ENCODE measurements around the gene GP9. TPM values are rescaled to one million over a fixed set of nuclear protein-coding genes. Genes with fewer than 3 reads are reported as not detected.

GP9 gene
- 1 to 10 TPM; 1.4 to 1.7 TPM for total RNA-seq
- 2.1 TPM for polyA plus RNA-seq (ENCODE audit: insufficient read depth, low read depth, low replicate concordance)
- long read RNA-seq, donor 1, result 0 reads
- long read RNA-seq, donor 2, result 0 reads

- Histone ChIP-seq H3K4me1 (peaks cover 3% of the 10 kb centered on the region), H3K36me3 (ENCODE audit: low read depth, missing control alignments) (no peaks in the 10 kb centered on the region), H3K27me3 (no peaks in the 10 kb centered on the region), H3K4me3 (no peak within 1 kb of the TSS), H3K9me3 (no peaks in the 10 kb centered on the region), H3K27ac (no peak within 1 kb of the TSS)
- intact Hi-C loops (cut with DNase I; ENCODE audit: low total_unique reads), result no loop called here
- TF ChIP-seq POLR2A (IDR thresholded peaks at IDR 0.05) (no peak), CTCF (IDR thresholded peaks at IDR 0.05) (no peak)
- 89 to 92% methylated on average over 9 to 13 of the region's 13 CpGs for WGBS, 2 donors
- DNase-seq, result no peak
Observed at GRCh38 chr3:129060276-129061022, at the start of gene GP9. GP9 (plus strand) TSS chr3:129060779; CDS start chr3:129061740, 961 bp downstream.

DNA sequence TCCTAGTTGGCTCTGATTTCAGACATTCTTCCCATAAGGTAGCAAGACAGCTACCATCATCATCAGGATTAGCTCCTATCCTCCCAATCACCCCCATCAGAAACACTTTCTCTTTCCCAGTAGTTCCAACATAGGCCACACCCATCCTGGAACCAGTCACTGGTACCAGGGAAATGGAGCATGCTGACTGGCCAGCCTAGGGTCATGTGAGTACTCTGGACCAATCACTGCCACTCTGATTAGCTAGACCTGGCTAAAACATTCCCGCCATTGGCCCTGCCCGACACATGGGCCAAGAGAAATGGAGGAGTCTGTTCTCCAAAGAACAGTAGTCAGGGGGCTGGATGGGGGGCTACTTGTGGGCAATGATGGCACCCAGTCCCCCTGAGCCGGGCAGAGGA lies 47.1 kb upstream of the GP9 start:
- WGBS, 2 donors, result 77 to 100% methylated on average over 3 of the region's 3 CpGs
- Histone ChIP-seq H3K27ac (no peak overlapping the region), H3K4me3 (no peak overlapping the region), H3K9me3 (no peaks in the 10 kb centered on the region), H3K27me3 (no peaks in the 10 kb centered on the region), H3K4me1 (no peaks in the 10 kb centered on the region), H3K36me3 (ENCODE audit: low read depth, missing control alignments) (no peaks in the 10 kb centered on the region)
- peak; percentile 59 for DNase-seq
- TF ChIP-seq CTCF (IDR thresholded peaks at IDR 0.05) (no peak), POLR2A (IDR thresholded peaks at IDR 0.05) (no peak)
- intact Hi-C loops (cut with DNase I; ENCODE audit: low total_unique reads), result no loop called here

- Histone ChIP-seq H3K4me3 (no peak overlapping the region), H3K36me3 (ENCODE audit: low read depth, missing control alignments) (no peaks in the 10 kb centered on the region), H3K4me1 (no peaks in the 10 kb centered on the region), H3K27ac (no peak overlapping the region), H3K27me3 (no peaks in the 10 kb centered on the region), H3K9me3 (no peaks in the 10 kb centered on the region)
- TF ChIP-seq CTCF (IDR thresholded peaks at IDR 0.05) (no peak), POLR2A (IDR thresholded peaks at IDR 0.05) (no peak)
- 60 to 83% methylated on average over 1 to 13 of the region's 13 CpGs for WGBS, 2 donors
- no peak for DNase-seq
- intact Hi-C loops (cut with DNase I; ENCODE audit: low total_unique reads), result no loop called here
Observed at GRCh38 chr3:129014148-129014547, 46.4 kb upstream of the GP9 start.

DNA sequence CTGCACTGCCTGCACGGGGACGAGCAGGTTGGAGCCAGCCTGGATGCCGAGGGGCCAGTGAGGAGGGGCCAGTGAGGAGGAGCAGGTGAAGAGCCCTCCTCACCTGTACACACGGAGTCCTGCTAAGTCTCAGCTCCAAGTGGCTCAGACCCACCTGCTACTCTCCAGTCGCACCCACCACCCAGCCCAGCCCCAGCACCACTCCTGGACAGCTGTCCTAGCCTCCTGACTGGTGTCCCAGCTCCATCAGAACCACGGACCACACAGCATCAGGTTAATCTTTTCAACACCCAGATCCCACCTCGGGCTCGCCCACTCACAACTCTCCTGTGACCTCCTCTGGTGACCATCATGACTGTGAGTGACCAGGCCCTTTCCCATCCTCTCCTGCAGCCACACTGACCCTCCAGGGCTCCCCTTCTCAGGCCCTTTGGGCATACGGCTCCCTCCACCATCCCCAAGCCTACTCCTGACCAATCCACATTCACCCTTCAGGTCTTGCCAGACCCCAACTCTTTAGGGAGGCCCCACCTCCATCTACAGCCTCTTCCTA lies 45.7 kb upstream of the GP9 start:
- TF ChIP-seq POLR2A (IDR thresholded peaks at IDR 0.05) (no peak), CTCF (IDR thresholded peaks at IDR 0.05) (no peak)
- H3K4me3 ChIP-seq, result no peak overlapping the region
- no peaks in the 10 kb centered on the region for H3K9me3 ChIP-seq
- 91 to 98% methylated on average over 8 to 9 of the region's 9 CpGs for WGBS, 2 donors
- no peak for DNase-seq
- intact Hi-C loops (cut with DNase I; ENCODE audit: low total_unique reads), result no loop called here
- no peaks in the 10 kb centered on the region for H3K36me3 ChIP-seq (ENCODE audit: low read depth, missing control alignments)
- no peaks in the 10 kb centered on the region for H3K27me3 ChIP-seq
- no peaks in the 10 kb centered on the region for H3K4me1 ChIP-seq
- H3K27ac ChIP-seq, result no peak overlapping the region

Measured in testis (tissue), 5 donors.